HG02678 (cell line): ENCODE results near the gene DPF3.

Experiments used
- ATAC-seq: cut with Tn5 transposase; IDR thresholded peaks from one replicate; pipeline ENCODE4 v1.9.1; 2021; ENCODE audit warnings: mild to moderate bottlenecking, moderate library complexity; ENCODE audit not compliant: unreplicated experiment

The DPF3 gene

GRCh38 chr14:72722201-72722785 lies 171.6 kb downstream of the DPF3 start:
- ATAC-seq = no peak

DNA sequence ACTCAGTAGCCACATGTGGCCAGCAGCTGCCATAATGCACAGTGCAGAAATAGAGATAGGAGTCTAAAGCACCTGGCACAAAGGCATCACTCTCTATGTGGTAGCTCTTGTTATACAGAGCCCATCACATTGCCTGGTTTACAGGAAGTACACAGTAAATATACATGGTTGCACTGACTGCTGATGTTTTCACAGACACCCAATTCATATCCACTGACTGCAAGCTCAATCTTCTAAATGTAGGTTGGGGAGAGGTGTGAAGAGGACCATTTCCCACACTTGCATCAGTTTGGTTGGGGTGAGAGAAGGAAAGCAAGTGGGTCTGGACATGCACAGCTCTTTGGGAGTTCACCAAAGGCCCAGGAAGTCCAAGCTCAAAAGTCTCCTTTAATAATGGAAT lies 172.8 kb downstream of the DPF3 start:
- ATAC-seq = no peak

DNA sequence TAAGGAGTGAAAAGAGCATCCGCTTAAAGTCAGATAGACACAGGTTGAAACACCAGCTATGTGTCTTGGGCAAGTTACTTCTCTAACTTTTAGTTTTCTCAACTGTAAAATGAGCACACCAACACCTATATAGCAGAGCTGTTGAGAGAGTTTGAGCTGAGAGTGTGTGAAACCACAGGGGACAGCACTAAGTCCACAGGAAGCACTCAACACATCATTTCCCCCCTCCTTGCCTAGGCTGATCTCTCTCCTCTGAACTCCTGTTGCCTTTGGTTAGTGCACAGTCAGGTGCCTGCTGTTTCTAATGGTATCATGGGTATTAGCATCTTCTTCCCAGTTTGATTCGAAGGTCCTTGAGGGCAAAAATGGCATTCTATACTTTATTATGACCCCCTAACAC lies 176.7 kb downstream of the DPF3 start:
- no peak for ATAC-seq

DNA sequence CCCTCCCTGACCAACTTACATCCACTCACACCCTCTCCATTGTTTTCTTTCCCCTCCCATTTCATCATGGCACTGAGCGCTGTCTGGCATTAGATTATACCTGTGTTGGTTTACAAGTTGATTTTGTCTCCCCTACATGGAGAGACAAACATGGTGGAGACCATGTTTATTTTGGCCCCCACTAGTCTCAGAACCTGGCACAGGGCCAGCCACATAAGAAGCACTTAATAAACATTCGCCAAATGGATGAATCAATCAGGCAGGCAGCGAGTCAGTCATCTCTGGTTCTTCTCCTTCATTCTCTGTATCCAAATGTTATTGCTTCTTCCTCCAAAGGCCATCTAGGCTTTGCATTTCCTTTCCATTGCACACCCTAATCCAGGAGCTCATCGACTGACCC lies 177.4 kb downstream of the DPF3 start:
- no peak for ATAC-seq

DNA sequence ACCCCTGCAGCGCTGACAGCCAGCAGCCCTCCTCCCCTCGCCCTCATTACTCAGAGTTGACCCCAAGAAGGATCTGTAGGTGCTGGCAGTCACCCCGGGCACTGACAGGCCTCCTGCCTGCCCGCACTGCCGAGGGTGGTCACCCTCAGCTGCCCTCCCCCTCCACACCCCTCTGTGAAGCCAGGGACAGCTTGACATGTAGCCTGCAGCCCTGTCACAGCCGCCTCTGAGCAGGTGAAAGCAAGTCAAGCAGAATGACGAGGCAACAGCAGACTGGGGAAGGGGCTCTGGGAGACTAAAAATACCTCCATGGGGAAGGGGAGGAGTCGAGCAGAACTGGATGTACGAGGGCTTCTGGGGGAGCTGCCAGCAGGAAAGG lies 178.1 kb downstream of the DPF3 start:
- no peak for ATAC-seq

GRCh38 chr14:72715215-72715849 lies 178.6 kb downstream of the DPF3 start:
- peak; percentile 52 for ATAC-seq

GRCh38 chr14:72714871-72715214 lies 179.1 kb downstream of the DPF3 start:
- no peak for ATAC-seq

DNA sequence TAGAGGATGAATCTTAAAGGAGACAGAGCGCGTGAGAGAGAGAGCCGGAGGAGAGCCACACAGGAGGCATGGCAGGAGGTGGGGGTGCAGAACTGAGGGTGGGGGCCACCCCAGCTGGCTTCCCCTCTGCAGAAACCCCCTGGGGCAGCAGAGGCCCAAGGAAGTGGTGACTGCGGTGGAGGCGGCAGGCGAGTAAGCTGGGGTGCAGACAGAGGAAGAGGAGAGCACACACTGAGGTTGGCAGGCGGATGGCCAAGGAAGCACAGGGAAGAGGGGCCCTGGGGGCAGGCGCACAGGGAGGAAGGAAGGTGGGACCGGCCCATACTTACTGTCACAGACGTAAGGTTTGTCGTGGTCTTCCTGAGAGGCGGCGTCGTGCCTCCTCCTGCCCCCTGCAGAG lies 179.8 kb downstream of the DPF3 start:
- ATAC-seq = peak; percentile 68

- no peak for ATAC-seq
These were observed 182.0 kb downstream of the DPF3 start for GRCh38 chr14:72711936-72712335.

- no peak for ATAC-seq
These were observed 183.8 kb downstream of the DPF3 start for GRCh38 chr14:72709916-72710611.

GRCh38 chr14:72708708-72709475 lies 185.0 kb downstream of the DPF3 start:
- no peak for ATAC-seq

GRCh38 chr14:72708222-72708621 lies 185.7 kb downstream of the DPF3 start:
- ATAC-seq = no peak

DNA sequence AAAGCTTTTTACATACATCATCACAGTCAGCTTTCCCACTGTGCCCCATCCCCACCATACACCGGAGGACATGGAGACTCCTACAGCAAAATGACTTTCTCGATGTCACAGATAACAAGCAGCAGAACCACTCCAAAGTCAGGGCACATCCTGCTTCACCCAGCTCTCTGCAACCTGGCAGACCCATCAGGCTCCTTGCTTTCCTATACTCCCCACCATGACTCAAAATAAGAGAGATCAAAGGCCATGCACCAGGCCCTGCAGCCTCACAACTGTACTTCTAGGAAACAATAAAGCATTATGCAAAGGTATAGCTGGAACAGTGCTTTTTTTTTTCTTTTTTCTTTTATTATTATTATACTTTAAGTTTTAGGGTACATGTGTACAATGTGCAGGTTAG lies 187.4 kb downstream of the DPF3 start:
- ATAC-seq = no peak

- ATAC-seq = no peak
These were observed 189.4 kb downstream of the DPF3 start for GRCh38 chr14:72704502-72704901.

- ATAC-seq = no peak
These were observed 192.3 kb downstream of the DPF3 start for GRCh38 chr14:72701605-72702004.

GRCh38 chr14:72701237-72701565 lies 192.7 kb downstream of the DPF3 start:
- ATAC-seq = no peak

DNA sequence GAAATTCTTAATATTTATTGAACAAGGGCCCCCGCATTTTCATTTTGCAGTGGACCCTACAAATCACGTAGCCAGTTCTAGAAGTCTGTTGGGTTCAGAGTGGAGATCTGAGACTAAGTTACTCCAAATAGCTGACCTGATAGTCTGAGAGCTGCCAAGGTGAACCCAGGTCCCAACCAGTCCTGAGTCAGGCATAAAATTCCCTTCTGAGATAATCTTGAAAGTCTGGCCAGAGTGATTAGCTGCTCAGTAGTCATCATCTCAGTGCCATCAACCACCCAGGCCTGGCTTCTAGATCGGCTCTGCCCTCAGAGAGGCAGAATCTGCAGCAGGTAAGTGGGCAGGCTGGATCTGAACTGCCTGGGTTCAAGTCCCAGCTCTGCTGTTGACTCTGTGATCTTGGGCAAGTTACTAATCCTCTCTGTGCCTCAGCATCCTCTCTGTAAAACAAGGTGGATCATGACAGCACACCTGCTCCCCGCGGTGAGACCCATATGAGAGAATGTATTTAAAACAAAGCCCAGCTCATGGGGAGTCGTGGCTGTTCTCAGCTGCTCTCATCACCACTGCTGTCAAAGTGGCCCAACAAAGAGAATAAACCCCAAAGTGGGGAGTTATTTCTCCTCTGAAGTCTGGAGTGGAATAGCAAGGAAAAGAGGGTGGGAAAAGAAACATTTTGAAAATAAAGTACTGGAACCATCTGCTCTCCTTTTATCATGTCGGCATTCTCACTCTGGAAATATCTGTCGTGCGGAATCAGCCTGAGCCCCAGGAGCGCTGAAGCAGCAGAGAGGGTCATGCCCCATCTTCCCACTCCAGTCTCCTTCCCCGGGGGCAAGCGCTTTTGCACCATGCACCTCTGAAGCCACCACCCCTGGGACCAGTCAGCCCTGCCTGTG lies 193.3 kb downstream of the DPF3 start:
- no peak for ATAC-seq

DNA sequence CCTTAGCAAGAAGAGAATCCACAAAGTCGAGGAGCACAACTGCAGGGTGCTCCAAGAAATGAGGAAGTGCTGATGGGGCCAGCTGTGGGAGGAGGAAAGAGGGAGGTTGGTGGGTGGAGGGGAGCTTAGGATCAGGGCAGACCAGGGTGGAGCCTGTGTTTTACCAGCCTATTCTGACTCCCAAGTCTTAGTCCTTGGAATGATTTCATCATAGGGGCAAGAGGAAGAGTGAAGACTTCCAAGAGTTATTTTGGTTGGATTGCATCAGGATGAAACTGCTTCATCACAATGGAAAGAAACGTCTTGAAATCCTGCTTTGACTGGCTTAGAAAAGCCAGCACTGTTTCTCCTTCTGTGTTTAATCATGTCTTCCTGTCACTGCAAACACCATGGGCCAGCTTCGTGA lies 194.0 kb downstream of the DPF3 start:
- ATAC-seq = no peak

DNA sequence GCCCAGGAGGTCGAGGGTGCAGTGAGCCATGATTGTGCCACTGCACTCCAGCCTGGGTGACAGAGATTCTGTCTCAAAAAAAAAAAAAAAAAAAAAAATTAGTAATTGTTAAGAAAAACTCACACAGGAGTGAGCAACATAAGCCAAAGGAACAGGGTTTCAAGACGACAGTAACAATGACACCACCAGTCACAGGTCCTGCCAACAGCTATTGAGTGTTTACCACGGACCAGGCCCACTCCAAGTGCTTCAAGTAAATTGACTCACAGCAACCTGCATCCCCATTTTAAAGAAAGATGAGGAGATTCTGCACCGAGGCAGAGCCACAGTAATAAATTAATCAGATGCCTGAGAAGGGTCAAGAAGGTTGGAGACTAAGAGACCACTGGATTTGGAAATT lies 194.5 kb downstream of the DPF3 start:
- no peak for ATAC-seq

DNA sequence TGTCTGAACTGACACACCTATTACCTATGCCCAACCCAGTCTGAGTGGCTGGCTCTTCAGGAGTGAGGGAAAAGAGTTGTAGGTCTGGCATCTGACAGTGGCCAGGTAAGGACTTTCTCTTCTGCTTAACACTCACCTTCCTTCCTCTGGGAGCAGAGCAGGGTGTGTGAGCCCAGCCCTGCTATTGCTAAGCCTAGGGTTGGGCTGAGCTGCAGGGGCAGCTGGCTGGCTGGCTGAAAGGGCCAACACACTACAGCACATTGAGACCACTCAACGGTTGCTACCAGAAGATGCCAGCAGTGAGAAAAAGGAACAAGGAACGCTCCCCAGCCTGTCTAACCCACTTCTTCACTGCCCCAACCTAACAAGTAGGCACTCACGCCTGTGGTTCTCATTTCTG lies 201.2 kb downstream of the DPF3 start:
- ATAC-seq = no peak

DNA sequence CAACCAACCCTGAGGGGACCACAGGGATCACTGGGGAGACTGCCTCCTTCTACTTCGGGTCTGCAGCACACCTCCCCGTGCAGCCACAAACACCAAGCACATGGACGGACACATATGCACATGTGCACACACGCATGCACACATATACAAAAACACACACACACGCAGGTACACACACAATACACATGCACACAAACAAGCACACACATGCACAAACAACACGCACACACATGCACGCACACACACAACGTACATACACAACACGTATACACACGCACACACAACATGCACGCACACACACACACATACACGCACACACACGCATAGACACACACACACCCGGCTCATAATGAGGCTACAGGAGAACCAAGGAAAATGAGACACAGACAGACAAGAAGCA lies 203.6 kb downstream of the DPF3 start:
- ATAC-seq = no peak
